Loucy (cell line): ENCODE measurements around the gene LEKR1.

Source experiments
- H2AFZ ChIP-seq: fragments of 200-600 bp; sonication (generic); 2 replicates; pipeline ENCODE4 v1.6.0; 2016; ENCODE audit warnings: antibody characterized with exemption, mild to moderate bottlenecking, low read length, moderate library complexity
- H3F3A ChIP-seq: fragments of 200-600 bp; 2 replicates; pipeline ENCODE4 v1.6.0; 2016; ENCODE audit warnings: antibody characterized with exemption, low read depth, mild to moderate bottlenecking
- H3K27me3 ChIP-seq: fragments of 200-600 bp; sonication (generic); 2 replicates; pipeline ENCODE4 v1.6.1; 2014; ENCODE audit warnings: low read length, mild to moderate bottlenecking; ENCODE audit not compliant: insufficient read depth, poor library complexity, severe bottlenecking
- H3K36me3 ChIP-seq: fragments of 200-600 bp; sonication (generic); 2 replicates; pipeline ENCODE4 v1.6.1; 2016; ENCODE audit warnings: low read length; ENCODE audit not compliant: insufficient read depth
- H3K4me1 ChIP-seq: fragments of 200-600 bp; sonication (generic); 2 replicates; pipeline ENCODE4 v1.5.1; 2014; ENCODE audit warnings: low read length, mild to moderate bottlenecking; ENCODE audit not compliant: insufficient read depth, poor library complexity, severe bottlenecking
- H3K4me2 ChIP-seq: fragments of 200-600 bp; sonication (generic); 2 replicates; pipeline ENCODE4 v1.6.0; 2014; ENCODE audit warnings: antibody characterized with exemption, low read length, low read depth, mild to moderate bottlenecking; ENCODE audit not compliant: poor library complexity, severe bottlenecking
- H3K4me3 ChIP-seq: fragments of 200-600 bp; sonication (generic); 2 replicates; pipeline ENCODE4 v1.5.1; 2014; ENCODE audit warnings: low read length, mild to moderate bottlenecking, mixed read lengths; ENCODE audit not compliant: poor library complexity, severe bottlenecking
- H3K79me2 ChIP-seq: fragments of 200-600 bp; sonication (generic); 2 replicates; pipeline ENCODE4 v1.6.1; 2014; ENCODE audit warnings: low read length; ENCODE audit not compliant: insufficient read depth
- H3K9ac ChIP-seq: fragments of 200-600 bp; sonication (generic); 2 replicates; pipeline ENCODE4 v1.6.0; 2014; ENCODE audit warnings: mild to moderate bottlenecking, low read depth, low read length, moderate library complexity; ENCODE audit not compliant: poor library complexity, severe bottlenecking
- H3K9me2 ChIP-seq: fragments of 200-600 bp; sonication (generic); replicated peaks from 2 replicates; pipeline ENCODE4 v1.6.1; 2016; ENCODE audit warnings: low read depth, low read length, mixed read lengths
- H3K9me3 ChIP-seq: fragments of 200-600 bp; sonication (generic); 2 replicates; pipeline ENCODE4 v1.6.1; 2014; ENCODE audit warnings: mild to moderate bottlenecking, antibody characterized with exemption, low read length, low read depth; ENCODE audit not compliant: insufficient read depth
- H4K20me1 ChIP-seq: fragments of 200-600 bp; sonication (generic); 2 replicates; pipeline ENCODE4 v1.6.0; 2014; ENCODE audit warnings: antibody characterized with exemption, low read length, mild to moderate bottlenecking; ENCODE audit not compliant: insufficient read depth, poor library complexity, severe bottlenecking
- EZH2phosphoT487 ChIP-seq: fragments of 200-600 bp; IDR thresholded peaks from 2 replicates; pipeline ENCODE4 v1.6.1; 2018; ENCODE audit warnings: antibody characterized with exemption, mild to moderate bottlenecking, moderate library complexity, borderline replicate concordance
- TF ChIP-seq, protein P1 (sequence below): fragments of 200-600 bp; sonication (generic); conservative IDR thresholded peaks from 2 replicates; pipeline ENCODE4 v1.5.1; 2014; ENCODE audit warnings: mild to moderate bottlenecking, antibody characterized with exemption, low read length

Gene LEKR1

GRCh38 chr3:156915372-156915771 lies 89.2 kb downstream of the LEKR1 start:
- Histone ChIP-seq H3K9me2 (no peaks in the 10 kb centered on the region), H3K36me3 (no peaks in the 10 kb centered on the region), H4K20me1 (no peaks in the 10 kb centered on the region), H3K27me3 (no peaks in the 10 kb centered on the region), H3K79me2 (no peaks in the 10 kb centered on the region), H3K9me3 (no peaks in the 10 kb centered on the region), H2AFZ (no peak overlapping the region), H3K4me3 (no peak overlapping the region), H3K9ac (no peak overlapping the region), H3K4me1 (no peaks in the 10 kb centered on the region), H3K4me2 (no peak overlapping the region), H3F3A (no peaks in the 10 kb centered on the region)
- TF ChIP-seq, protein P1, sequence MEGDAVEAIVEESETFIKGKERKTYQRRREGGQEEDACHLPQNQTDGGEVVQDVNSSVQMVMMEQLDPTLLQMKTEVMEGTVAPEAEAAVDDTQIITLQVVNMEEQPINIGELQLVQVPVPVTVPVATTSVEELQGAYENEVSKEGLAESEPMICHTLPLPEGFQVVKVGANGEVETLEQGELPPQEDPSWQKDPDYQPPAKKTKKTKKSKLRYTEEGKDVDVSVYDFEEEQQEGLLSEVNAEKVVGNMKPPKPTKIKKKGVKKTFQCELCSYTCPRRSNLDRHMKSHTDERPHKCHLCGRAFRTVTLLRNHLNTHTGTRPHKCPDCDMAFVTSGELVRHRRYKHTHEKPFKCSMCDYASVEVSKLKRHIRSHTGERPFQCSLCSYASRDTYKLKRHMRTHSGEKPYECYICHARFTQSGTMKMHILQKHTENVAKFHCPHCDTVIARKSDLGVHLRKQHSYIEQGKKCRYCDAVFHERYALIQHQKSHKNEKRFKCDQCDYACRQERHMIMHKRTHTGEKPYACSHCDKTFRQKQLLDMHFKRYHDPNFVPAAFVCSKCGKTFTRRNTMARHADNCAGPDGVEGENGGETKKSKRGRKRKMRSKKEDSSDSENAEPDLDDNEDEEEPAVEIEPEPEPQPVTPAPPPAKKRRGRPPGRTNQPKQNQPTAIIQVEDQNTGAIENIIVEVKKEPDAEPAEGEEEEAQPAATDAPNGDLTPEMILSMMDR = no peak
- TF ChIP-seq EZH2phosphoT487 = no peak

DNA sequence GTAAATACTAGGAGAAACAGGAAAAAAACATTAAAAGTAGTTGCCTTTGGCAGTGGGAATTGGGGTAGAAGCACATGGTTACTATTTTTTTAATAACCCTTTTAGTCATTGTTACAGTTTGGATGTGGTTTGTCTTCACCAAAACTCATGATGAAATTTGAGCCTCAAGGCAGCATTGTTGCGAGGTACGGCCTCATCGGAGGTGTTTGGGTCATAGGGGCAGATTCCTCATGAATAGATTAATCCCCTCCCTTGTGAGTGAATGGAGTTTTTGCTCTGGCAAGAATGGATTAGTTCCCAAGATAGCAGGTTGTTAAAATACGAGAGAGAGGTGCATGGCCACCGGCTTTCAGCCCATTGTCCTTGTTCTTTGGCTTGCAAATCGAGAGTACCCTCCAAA lies 92.6 kb downstream of the LEKR1 start:
- no peak overlapping the region for H3K4me2 ChIP-seq

DNA sequence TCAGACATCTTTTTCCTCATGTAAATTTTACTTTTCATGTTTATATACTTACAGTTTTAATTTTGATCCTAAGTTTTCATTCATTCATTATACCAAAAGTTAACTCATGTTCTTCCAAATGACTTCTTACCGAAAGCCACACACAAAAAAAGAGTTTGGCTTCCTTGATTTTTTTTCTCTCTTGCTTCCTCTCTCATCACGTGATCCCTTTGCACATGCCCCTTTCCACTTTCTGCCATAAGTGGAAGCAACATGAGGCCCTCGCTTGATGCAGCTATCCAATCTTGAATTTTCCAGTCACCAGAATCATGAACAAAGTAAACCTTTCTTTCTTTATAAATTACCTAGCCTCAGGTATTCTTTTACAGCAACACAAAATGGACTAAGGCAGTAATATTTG lies 93.7 kb downstream of the LEKR1 start:
- Histone ChIP-seq H3K9me3 (no peaks in the 10 kb centered on the region), H3K27me3 (no peaks in the 10 kb centered on the region), H3K4me2 (no peak overlapping the region), H4K20me1 (no peaks in the 10 kb centered on the region), H3K9me2 (no peaks in the 10 kb centered on the region), H3K79me2 (no peaks in the 10 kb centered on the region), H2AFZ (no peak overlapping the region), H3K9ac (no peak overlapping the region), H3F3A (no peaks in the 10 kb centered on the region), H3K4me1 (no peaks in the 10 kb centered on the region), H3K4me3 (no peak overlapping the region), H3K36me3 (no peaks in the 10 kb centered on the region)
- TF ChIP-seq EZH2phosphoT487 = no peak
- TF ChIP-seq, protein P1 = no peak

More for the DNA sequence above, 92.6 kb downstream of the LEKR1 start:
- Histone ChIP-seq H3K36me3 (no peaks in the 10 kb centered on the region), H3K27me3 (no peaks in the 10 kb centered on the region), H2AFZ (no peak overlapping the region), H3K9me2 (no peaks in the 10 kb centered on the region), H3K4me3 (no peak overlapping the region), H3K4me1 (no peaks in the 10 kb centered on the region), H4K20me1 (no peaks in the 10 kb centered on the region), H3K9me3 (no peaks in the 10 kb centered on the region), H3K9ac (no peak overlapping the region), H3K79me2 (no peaks in the 10 kb centered on the region), H3F3A (no peaks in the 10 kb centered on the region)
- TF ChIP-seq EZH2phosphoT487 = no peak
- TF ChIP-seq, protein P1 = no peak
